GM19240 (cell line): ENCODE data around the gene PPP1R1A.

Experiments
- DNase-seq: peaks from one replicate; pipeline ENCODE4 v3.0.0; 2011; ENCODE audit warnings: low spot score; ENCODE audit not compliant: insufficient read length

PPP1R1A gene, protein sequence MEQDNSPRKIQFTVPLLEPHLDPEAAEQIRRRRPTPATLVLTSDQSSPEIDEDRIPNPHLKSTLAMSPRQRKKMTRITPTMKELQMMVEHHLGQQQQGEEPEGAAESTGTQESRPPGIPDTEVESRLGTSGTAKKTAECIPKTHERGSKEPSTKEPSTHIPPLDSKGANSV

DNA sequence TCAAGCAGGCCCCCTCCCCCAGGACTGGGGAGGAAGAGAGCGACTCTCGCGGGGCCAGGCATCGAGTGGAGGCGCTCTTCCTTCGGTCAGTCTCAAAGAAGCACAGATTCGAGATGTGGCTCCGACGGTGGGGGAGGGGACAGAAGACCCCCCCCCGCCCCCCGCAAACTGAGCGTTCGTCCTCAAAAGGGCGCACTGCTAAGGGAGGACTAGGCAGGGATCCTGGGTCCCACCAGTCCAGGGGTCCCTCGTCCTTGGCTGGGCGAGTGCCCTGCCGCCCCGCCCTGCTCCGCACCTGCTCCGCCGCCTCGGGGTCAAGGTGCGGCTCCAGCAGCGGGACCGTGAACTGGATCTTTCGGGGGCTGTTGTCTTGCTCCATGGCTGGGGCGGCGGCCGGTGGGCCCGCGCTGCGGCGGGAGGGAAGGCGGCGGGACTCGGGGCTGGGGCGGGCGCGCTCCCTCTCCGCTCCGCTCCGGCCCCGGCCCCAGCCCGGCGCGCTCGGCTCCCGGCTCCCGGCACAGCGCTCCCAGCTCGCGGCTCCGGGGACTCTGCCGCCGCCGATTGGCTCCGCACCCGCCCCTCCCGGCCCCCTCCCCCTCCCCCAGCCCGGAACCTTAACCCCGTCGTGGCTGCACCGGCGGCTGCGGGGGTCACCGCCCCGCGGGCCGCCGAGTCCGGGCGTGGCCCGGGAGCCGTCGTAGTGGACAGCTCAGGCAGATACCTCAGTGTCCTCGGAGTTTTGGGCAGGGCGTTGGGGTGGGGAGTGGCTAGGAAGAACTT lies at the start of gene PPP1R1A:
Gene PPP1R1A, minus strand, starts transcription at position 550 of the 780 bp plus-strand sequence. Its CDS starts 171 bp downstream, at position 379.
- DNase-seq: no peak

DNA sequence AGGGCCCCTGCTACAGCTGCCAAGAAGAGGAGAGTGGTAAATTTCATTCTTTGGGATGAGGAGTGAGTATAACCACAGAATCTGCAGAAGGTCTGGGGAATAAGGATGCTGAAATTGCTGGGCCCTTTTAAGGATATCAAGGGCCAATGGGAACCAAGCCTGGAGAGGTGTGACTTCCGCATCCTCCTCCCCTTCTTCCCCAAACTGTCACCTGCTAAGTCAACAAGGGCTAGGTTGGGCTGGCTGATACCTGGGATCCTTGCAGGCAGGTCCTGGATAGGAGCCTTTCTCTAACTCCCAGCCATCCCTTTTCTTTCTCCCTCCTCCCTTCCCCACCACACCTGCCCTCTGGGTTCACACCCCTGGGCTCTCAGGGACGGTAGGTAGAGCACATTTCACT lies 46.3 kb upstream of the PPP1R1A start, which contains the start of gene LACRT:
Gene LACRT, minus strand, starts transcription at position 101 of the 400 bp plus-strand sequence. Its CDS starts 54 bp downstream, at position 47.
- no peak for DNase-seq

DNA sequence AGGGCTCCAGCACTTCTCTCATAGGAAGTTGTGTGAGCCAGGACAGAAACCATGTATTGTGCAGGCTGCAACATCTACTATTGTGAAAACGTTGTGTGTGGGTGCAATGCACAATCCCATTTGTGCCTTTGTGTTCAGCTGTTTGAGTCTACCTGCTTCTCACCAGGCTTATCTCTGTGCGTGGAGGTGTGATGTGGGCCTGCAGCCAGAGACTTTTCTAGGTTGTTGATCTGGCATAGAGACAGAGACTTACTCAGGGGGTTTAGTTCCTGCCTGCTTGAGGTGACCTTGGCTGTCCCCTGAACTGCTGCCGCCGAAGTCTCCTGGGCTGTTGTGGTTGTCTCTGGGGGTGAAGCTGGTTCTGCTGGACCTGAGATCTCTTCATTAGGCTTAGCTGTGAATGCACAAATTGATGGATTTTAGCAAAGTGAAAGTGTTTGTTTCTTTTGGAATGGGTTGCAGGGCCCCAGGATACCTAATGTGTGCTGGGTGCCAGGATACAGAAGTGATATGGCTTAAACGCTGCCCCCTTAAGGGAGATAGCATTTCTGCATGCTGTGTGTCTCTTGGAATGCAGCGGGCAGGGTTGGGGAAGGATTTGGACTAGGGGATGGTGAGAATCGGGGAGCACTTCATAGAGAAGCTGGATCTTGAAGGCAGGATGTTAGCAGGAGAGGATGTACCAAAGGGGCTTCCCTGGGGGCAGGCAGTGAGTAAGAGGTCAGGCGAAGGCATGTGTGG lies 43.7 kb upstream of the PPP1R1A start:
- DNase-seq: no peak

DNA sequence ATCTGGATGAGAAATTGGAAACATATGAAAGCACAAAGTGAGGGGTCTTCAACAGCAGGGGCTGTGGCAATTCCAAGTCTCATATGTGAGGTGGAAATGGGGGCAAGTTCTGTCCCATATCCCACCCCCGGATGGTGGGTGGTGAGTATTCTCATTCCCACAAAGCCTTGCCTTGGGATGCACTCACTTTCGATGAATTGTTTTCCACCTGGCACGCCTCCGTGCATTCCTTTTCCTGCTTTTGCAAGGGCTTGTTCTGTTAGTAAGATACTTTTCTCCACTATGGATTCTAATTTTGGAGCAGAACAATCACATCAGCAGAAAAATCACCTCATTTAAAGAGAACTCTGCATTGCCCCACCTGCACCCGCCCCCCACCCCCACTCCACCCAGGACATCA lies 43.1 kb upstream of the PPP1R1A start:
- DNase-seq: no peak

DNA sequence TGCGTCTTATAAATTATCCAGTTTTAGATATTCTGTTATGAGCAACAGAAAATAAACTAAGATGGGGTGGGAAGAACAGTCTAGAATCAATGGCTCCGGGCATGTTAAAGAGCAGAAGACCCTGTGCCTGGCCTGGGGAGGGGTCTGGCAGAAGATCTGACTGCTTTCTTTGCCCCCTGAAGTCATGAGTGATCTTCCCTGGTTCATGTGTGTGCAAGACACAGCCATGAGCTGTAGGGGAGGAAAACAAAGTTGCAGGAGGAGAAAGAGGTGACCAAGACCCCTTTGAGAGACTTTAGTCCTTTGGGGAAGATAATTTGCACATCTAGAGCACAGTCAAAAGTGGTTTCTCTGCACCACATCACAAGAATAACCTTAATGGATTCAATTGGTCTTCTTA lies 41.5 kb upstream of the PPP1R1A start:
- DNase-seq: no peak

DNA sequence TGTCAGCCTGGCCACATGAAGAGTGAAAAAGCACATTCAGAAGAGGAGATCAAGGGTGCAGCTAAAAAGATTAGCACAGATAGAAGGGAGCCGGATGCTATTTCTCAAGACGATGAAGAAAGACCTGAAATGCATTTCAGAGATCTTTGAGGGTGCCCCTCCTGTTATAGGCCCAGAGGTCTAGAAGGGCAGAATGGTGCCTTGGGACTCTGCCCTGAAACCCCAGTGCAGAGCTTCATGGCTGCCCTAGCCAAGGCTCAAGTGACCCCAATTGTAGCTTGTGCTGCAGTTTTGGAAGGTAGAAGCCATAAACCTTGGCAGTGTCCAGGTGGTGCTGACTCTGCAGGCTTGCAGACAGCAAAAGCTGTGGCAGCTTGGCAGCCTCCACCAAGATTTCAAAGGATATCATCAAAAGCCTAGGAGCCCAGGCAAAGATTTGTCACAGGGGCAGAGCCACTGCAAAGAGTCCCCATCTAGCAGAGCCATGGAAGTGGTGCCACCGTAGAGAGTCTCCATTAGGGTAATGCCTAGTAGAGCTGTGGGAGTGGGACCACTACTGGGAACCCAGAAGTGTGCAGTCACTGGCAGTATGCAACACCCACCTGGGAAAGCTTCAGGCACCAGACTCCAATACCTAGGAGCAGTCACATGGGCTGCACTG lies 39.9 kb upstream of the PPP1R1A start:
- no peak for DNase-seq

DNA sequence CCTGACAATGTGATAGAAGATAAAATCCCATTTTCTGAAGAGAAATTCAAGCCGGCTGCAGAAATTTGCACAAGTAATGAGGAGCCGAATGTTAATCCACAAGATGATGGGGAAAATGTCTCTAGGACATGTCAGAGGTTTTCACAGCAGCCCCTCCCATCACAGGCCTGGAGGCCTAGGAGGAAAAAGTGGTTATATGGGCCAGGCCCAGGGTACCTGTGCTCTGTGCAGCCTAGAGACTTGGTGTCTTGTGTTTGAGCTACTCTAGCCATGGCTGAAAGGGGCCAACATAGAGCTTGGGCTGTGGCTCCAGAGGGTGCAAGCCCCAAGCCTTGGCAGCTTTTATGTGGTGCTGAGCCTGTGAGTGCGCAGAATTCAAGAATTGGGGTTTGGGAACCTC lies 38.8 kb upstream of the PPP1R1A start:
- DNase-seq: no peak

DNA sequence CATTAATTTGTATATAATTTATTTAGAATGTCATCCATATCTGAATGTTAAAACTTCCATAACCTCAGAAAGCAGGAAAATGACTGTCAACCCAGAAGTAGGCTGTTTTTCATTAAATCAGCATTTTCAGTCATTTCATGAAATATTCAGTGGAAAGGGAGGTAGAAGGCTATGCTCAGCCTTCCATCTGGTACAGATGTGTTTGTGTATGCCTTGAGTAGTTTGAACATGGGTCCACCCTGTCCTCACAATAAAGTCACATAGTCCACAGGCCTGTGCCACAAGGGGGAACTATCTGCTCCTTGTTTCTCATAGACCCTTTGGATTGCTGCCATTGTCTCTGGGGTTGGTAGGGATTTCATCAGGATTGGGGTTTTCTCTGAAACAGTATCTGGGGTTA lies 37.1 kb upstream of the PPP1R1A start:
- no peak for DNase-seq

DNA sequence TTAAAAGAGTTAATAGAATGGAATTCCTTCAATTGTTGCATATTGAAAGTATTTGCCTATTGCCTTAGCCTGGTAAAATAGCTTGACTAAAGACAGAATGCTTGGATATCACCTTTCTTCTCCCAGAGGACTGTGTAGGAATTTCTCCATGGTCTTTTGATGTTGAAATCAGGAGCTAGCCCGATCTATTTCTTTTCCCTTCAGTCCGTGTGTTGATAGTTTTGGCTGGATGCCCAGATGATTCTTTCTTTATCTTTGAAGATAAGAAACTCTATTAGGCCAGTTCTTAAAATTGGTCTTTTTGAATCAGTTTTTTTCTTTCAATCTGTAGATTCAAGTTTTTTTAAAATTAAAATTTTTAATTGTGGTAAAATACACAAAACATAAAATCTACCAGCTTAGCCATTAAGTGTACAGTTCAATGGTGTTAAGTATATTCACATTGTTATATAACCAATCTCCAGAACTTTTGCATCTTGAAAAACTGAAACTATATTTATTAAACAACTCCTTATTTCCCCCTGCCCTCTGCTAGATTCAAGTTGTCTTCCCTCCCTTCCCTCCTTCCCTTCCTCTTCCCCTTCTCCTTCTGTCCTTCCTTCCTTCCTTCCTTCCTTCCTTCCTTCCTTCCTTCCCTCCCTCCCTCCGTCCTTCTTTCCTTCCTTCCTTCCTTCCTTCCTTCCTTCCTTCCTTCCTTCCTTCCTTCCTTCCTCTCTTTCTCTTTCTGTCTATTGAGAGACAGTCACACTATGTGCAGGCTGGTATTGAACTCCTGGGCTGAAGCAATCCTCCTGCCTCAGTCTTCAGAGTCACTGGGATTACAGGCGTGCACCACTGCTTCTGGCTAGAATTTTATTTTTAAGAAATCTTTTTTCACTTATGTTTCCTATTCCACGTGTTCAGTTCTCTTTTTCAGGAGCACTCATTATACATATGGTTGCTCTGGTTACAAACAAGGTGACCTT lies 36.1 kb upstream of the PPP1R1A start:
- no peak for DNase-seq

DNA sequence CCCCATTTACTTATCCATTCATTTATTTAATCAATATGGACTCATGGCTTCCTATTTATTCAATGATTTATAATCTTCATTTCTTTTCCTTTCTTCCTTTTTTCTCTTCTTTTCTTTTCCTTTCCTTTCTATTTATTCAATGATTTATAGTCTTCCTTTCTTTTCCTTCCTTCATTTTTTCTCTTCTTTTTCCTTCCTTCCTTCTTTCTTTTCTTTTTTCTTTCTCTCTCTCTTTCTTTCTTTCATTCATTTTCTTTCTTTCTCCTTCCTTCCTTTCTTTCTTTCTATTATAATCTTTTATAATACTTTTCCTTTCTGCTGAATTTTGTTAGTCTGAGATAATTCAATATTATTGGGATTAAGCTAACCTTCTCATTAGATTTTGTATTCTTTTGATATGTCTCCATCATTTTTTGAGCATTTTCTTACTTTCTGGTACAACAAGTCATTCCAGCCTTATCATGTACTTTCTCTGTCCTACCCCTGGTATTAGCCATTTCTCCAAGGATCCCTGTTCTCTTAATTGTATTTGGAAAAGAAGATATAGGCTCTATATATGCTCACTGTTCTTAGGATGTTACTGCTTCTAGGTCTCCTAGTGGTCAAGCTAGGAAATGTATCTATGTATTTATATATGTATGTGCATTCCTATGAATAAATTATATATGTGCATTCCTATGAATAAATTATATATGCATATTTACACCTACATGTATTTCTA lies 34.2 kb upstream of the PPP1R1A start:
- DNase-seq: no peak

DNA sequence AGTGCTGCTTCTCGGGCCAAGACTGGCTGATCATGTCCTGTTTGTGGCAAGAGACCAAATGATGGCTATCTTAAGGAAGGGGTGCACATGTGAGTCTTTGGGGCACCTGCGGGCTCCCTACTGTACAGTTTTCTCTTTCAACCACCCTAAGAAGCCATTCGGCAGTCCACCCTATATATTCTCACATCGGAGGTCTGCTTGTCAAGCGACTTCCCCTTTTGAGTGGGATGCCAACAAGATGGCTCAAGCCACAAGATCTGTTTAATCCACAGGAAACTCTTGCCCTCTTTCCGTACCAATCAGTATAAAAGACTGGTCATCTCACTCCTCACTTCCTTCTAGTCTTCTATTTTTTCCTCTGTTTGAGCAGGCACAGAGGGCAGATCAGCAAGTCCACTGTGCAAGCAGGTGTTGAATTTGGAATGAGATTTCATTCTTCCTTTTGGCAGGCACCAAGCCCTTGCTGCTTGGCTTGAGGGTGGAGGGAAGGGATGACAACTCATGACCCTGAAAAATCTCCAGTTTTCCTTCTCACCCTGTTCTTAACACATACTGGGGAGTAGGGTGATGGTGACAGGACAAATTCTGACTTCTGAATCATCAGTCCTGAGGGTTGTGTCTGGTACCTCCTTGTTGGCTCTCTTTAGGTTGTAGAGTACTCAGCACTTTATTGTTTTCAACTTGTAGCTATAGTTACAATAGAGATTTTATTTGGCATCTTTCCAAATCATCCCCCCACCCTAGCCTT lies 28.6 kb upstream of the PPP1R1A start:
- DNase-seq: no peak

DNA sequence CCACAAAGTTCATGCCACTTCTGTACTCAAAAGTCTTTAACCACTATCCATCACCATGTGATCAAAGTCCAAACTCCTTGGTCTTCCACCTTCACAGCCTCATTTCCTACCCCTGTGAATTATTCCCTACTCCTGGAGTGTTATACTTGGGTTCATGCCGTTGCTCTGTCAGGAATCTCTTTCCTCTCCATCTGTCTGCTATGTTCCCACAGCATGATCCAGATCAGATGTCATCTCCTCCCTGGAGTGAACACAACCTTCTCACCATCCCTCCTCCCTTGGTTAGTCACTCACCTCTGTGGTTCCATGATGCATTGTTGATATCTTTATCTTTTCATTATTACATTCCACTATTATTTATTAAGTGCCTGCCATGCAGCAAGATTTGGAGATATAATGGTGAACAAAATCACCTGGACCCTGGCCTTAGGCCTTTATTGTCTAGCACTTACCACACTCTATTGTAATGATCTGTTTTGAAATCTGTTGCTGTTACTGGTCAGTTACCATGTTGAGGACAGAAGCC lies 23.8 kb upstream of the PPP1R1A start:
- no peak for DNase-seq

DNA sequence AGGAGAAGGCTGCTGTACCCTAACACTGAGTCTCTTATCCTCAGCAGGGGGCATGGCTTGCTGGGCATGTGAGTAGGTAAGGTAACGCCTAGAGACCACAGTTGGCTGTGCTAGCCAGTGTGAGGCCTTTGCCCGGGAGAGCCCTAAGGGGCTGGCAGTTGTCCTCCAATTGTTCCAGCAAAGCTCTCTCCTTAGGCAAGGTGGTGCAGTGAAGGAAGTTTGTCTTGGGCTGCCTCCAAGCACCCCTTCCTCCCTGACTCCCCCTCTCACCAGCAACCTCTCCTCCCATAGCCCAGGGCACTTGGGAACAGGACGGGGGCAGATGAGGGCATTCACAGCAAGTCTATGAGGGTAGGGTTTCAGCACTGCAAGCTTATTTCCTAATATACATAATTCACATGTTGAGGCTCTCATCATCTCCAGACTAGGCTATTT lies 23.3 kb upstream of the PPP1R1A start:
- DNase-seq: no peak

DNA sequence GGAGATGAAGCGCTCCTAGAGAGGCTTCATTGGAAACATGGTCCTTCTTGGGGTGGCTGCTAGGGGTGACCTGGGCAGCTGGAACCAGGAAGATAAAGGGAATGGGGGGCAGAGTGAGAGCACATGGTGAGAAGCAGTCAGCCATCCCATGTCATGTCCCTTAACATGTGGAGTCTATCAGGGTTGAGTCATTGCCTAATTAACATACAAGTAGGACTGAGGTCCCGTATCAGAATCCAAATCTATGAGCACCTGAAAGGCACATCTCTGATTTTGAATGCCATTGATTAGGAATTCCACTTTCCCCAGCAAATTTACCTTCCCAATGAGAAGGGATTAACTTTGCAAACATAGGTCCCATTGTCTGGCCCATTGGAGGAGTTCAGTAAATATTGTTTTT lies 20.3 kb upstream of the PPP1R1A start:
- no peak for DNase-seq

DNA sequence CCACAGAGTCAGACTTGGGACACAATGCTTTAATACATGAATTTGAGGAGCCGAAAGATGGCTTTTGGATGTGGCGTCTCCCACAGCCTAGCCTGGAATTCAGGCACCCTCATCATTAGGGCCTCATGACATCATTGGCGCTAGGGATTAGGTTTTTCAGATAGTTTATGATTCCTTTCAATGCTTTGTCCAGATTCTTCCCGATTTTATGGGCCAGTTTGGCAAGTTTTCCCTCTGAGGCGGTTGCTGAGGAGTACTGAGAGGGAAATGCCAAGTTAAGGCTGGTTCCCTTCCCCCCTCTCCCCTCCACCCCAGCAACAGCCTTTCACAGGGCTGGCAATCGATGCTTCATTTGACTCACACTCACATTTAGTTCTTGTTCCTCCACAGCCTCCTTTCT lies 19.7 kb upstream of the PPP1R1A start:
- no peak for DNase-seq

DNA sequence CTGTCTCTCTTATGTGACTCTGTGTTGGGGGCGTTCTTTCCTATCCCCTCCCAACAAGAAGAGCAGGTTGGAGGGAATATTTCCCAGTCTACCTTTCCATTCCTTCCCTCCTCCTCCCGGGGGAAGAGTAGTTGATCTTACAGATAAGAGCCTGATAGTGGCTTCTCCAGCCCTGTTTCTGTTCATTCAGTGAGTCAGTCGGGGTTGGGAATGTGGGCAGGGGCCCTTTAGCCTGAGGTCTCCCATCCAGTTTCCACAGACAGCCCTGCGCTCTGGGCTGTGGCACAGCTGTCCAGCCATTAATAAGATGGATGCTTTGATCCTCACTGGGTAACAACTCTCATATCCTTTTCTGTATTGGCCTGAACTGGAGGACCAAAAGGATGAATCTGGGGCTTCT lies 18.1 kb upstream of the PPP1R1A start:
- DNase-seq: no peak

DNA sequence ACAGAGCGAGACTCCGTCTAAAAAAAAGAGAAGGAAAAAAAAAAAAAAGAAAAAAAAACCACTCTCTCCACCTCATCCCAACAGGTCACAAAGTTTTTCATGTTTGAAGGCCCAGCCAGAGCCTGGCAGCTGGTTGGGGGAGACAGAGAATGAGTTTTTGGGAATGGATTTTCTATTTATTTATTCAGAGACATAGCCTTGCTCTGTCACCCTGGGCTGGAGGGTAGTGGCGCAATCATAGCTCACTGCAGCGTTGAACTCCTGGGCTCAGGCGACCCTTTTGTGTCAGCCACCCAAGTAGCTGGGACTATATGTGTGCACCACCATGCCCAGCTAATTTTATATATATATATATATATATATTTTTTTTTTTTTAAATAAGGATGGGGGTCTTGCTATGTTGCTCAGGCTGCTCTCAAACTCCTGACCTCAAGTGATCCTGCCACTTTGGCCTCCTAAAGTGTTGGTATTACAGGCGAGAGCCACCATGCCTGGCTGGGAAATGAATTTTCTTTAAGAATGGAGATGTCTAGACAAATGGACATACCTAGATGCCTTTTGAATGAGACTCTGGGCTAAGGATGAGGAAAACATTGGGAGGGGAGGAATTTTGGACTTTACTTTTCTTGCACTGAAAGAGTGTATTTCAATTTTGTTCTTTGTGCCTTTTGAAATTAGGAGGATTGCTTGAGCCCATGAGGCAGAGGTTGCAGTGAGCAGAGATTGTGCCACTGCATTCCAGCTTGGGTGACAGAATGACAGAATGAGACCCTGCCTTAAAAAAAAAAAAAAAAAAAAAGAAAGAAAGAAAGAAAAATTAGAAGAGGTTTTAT lies 16.9 kb upstream of the PPP1R1A start:
- DNase-seq: no peak

DNA sequence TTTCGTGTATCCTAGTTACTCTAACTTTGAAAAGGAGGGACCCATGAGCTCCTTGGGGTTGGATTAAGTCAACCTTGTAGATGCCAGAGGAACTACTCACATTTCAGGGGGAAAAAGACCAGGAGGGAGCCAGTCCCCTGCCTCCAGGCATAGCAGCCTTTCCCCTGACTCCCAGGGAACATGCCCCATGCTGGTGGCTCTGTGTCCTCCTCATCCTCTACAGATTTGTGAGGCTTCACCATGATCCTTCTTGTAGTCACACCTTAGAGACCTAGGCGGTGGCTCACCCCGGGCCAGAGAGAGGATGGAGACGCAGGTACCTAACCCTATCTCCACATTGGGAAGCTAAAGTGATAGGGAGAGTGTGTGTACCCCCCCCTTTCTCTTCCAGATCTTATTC lies 16.0 kb upstream of the PPP1R1A start:
- no peak for DNase-seq
